Bronchial epithelial cell (primary cell): ENCODE results near the gene TMEM234. TPM values are rescaled to one million over a fixed set of nuclear protein-coding genes. Genes with fewer than 3 reads are reported as not detected.

Source experiments
- DNase-seq: peaks from one replicate; pipeline ENCODE4 v3.0.0-alpha.2; 2010; ENCODE audit warnings: low read depth
- FAIRE-seq: peaks from 2 replicates; lab custom pipeline; 2011; peaks lifted over from hg19 to GRCh38; lab: Jason Lieb, UNC
- H3K27me3 ChIP-seq: 2 replicates; pipeline ENCODE4 v1.5.1; 2011; ENCODE audit warnings: low read length; ENCODE audit not compliant: control insufficient read depth, insufficient read depth
- H3K36me3 ChIP-seq: 2 replicates; pipeline ENCODE4 v1.5.1; 2011; ENCODE audit warnings: low read length; ENCODE audit not compliant: control insufficient read depth, insufficient read depth
- H3K4me3 ChIP-seq: 2 replicates; pipeline ENCODE4 v1.5.1; 2011; ENCODE audit warnings: mild to moderate bottlenecking, low read depth, low read length, control low read depth
- CTCF ChIP-seq: IDR thresholded peaks from 2 replicates; pipeline ENCODE4 v1.5.1; 2011; ENCODE audit warnings: mild to moderate bottlenecking, moderate library complexity, low read length, control low read depth, inconsistent platforms; ENCODE audit not compliant: insufficient read depth, severe bottlenecking
- total RNA-seq: library from RNA; depleted of rRNA; stranded (reverse); fragments of >200 nt; gene quantifications from 2 replicates; pipeline ENCODE4 v1.2.1, GENCODE V29; 2014

Gene TMEM234
- total RNA-seq, 1 donor from 2014 or later = 9.0 TPM

- Histone ChIP-seq H3K4me3 (no peak overlapping the region), H3K36me3 (no peaks in the 10 kb centered on the region), H3K27me3 (no peaks in the 10 kb centered on the region)
- FAIRE-seq = no peak
- peak; percentile 58 for DNase-seq
- TF ChIP-seq CTCF = peak; percentile 96
Observed at GRCh38 chr1:32247983-32248889, 26.1 kb upstream of the TMEM234 start.

GRCh38 chr1:32247452-32247851 lies 25.3 kb upstream of the TMEM234 start:
- H3K27me3 ChIP-seq = no peaks in the 10 kb centered on the region
- FAIRE-seq (no peak), DNase-seq (no peak)
- TF ChIP-seq CTCF = no peak
- no peak overlapping the region for H3K4me3 ChIP-seq
- no peaks in the 10 kb centered on the region for H3K36me3 ChIP-seq

- TF ChIP-seq CTCF = no peak
- no peak within 1 kb of the TSS for H3K4me3 ChIP-seq
- peak; percentile 21 for DNase-seq
- H3K36me3 ChIP-seq = no peaks in the 10 kb centered on the region
- no peaks in the 10 kb centered on the region for H3K27me3 ChIP-seq
- no peak for FAIRE-seq
Observed at GRCh38 chr1:32246888-32247273, 24.7 kb upstream of the TMEM234 start, which contains the start of gene FAM167B. FAM167B (plus strand) TSS chr1:32247222; CDS start chr1:32247422, 200 bp downstream.

- no peak for TF ChIP-seq CTCF
- FAIRE-seq (no peak), DNase-seq (no peak)
- H3K4me3 ChIP-seq = no peak overlapping the region
- no peaks in the 10 kb centered on the region for H3K27me3 ChIP-seq
- no peaks in the 10 kb centered on the region for H3K36me3 ChIP-seq
Observed at GRCh38 chr1:32242341-32242851, 20.2 kb upstream of the TMEM234 start.

- peak overlapping the region; percentile 43 for H3K4me3 ChIP-seq
- peak; percentile 26 for DNase-seq
- no peak for FAIRE-seq
- H3K27me3 ChIP-seq = no peaks in the 10 kb centered on the region
- no peak for TF ChIP-seq CTCF
- H3K36me3 ChIP-seq = no peaks in the 10 kb centered on the region
Observed at GRCh38 chr1:32241001-32241763, 19.0 kb upstream of the TMEM234 start.
